Uterus (tissue), 4 donors: ENCODE results near the gene RTL1. TPM values are rescaled to one million over a fixed set of nuclear protein-coding genes. Genes with fewer than 3 reads are reported as not detected.
A peak's percentile ranks its signal among the peaks of the same experiment; 100 is the strongest.

ENCODE experiments used
- DNase-seq, 2 donors: peaks; one replicate each; pipeline ENCODE4 v3.0.0-alpha.2; 2019 to 2020
- H3K27ac ChIP-seq, 2 donors: fragments of 200-600 bp; sonication (generic); 1 replicate in 1 of 2; 2 replicates in 1 of 2; pipeline ENCODE4 v1.5.1; 2016 to 2018
- H3K27me3 ChIP-seq, 2 donors: fragments of 200-600 bp; sonication (generic); one replicate each; pipeline ENCODE4 v1.5.1; 2018 to 2019; ENCODE audit warnings: control low read depth in 1 of 2
- H3K36me3 ChIP-seq, 2 donors: fragments of 200-600 bp; sonication (generic); one replicate each; pipeline ENCODE4 v1.5.1; 2019; ENCODE audit warnings: control low read depth in 1 of 2
- H3K4me1 ChIP-seq, 2 donors: fragments of 200-600 bp; sonication (generic); one replicate each; pipeline ENCODE4 v1.5.1; 2018 to 2019; ENCODE audit warnings: control low read depth in 1 of 2
- H3K4me3 ChIP-seq, 2 donors: fragments of 200-600 bp; sonication (generic); 1 replicate in 1 of 2; 2 replicates in 1 of 2; pipeline ENCODE4 v1.5.1; 2018 to 2019; ENCODE audit warnings: mild to moderate bottlenecking in 1 of 2
- H3K9me3 ChIP-seq, 2 donors: fragments of 200-600 bp; sonication (generic); one replicate each; pipeline ENCODE4 v1.5.1; 2019; ENCODE audit warnings: control low read depth in 1 of 2
- CTCF ChIP-seq, 4 experiments: fragments of 200-600 bp in 2 of 4; fragments of 450-650 bp in 2 of 4; sonication (generic) in 2 of 4; IDR thresholded peaks; one replicate each; pipeline ENCODE4 v1.5.1; 2016 to 2019; ENCODE audit warnings: antibody characterized with exemption in 4 of 4, mild to moderate bottlenecking in 2 of 4, moderate library complexity in 1 of 4
- POLR2A ChIP-seq, 2 donors: fragments of 450-650 bp; IDR thresholded peaks; one replicate each; pipeline ENCODE4 v1.6.1; 2016; ENCODE audit warnings: antibody characterized with exemption in 2 of 2, mild to moderate bottlenecking in 1 of 2, moderate library complexity in 1 of 2
- intact Hi-C: fragments of 100-400 bp; cut with DNase I; formaldehyde crosslinking; loops from one replicate; pipeline ENCODE4 v1.15.1; 2023; ENCODE audit warnings: low total_unique reads
- total RNA-seq, 4 donors: library from RNA; depleted of rRNA in 3 of 4; stranded (reverse); fragments of >200 nt in 3 of 4; gene quantifications; one replicate each; pipeline versions ENCODE4 v1.1.0 to v1.2.4, GENCODE V29; 2014 to 2023
- donor health status: DM: yes; HTN: yes; CAD: no.

The RTL1 gene
- total RNA-seq, 4 donors from 2014 or later: 0.21 TPM; not detected in 3

- Histone ChIP-seq H3K4me1 (peaks cover 0 to 13% of the 10 kb centered on the region in 2 donors), H3K27me3 (no peaks in the 10 kb centered on the region), H3K4me3 (no peak overlapping the region), H3K27ac (no peak overlapping the region), H3K9me3 (no peaks in the 10 kb centered on the region), H3K36me3 (no peaks in the 10 kb centered on the region)
- no peak for DNase-seq
- TF ChIP-seq POLR2A (IDR thresholded peaks at IDR 0.05) (no peak), CTCF (IDR thresholded peaks at IDR 0.05) (no peak)
- intact Hi-C loops: no loop called here
These were observed 1.9 kb downstream of the RTL1 start for GRCh38 chr14:100901391-100902183.

GRCh38 chr14:100900837-100901390, 2.6 kb downstream of the RTL1 start:
- Histone ChIP-seq H3K27ac (no peak overlapping the region), H3K4me1 (peaks cover 0 to 13% of the 10 kb centered on the region in 2 donors), H3K27me3 (no peaks in the 10 kb centered on the region), H3K9me3 (no peaks in the 10 kb centered on the region), H3K4me3 (no peak overlapping the region), H3K36me3 (no peaks in the 10 kb centered on the region)
- TF ChIP-seq CTCF (IDR thresholded peaks at IDR 0.05): peak in 3 of 4 experiments; percentile 10 to 29 (median 15)
- no peak for TF ChIP-seq POLR2A (IDR thresholded peaks at IDR 0.05)
- intact Hi-C loops: no loop called here
- no peak for DNase-seq

DNA sequence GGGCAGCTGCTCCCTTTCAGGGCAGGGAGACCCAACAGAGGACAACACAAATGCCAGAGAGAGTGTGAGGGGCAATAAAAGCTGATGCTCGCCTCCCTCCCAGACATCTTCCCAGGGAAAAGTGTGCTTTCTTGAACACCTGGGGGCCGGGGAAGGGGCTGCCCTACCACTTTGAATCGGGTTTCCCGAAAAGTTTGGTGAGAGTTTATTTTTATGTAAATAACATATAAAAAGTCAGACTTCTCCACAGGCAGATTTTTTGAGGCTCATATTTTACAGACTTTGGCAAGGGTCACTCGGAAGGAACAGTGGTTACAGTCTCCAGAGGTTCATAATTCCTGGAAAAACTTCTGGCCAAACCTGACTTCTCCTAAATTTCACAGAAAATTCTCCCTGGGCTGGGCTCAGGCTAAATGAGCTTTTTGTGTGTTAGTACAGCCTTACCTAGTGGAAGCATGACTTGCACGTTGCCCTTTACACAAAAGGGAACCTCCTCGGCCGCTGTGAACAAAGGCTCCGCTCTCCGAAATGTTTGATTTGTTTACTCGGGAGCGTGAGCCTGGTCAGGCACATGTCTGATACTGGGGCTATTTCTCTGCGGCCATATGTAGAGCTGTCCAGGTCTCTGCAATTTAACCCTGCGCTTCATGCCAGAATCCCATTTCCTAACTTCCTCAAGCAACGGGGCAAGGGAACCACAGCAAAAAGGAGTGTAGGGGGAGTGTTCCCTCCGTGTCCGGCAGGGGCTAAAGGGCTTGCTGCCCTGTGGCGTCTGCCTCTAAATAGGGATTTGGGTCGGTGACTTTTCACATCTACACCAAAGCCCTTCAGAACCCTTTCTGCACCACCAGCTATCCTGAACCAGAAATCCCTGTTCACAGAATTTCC, 3.4 kb downstream of the RTL1 start:
- no peaks in the 10 kb centered on the region for H3K36me3 ChIP-seq
- H3K4me1 ChIP-seq: peaks cover 0 to 13% of the 10 kb centered on the region in 2 donors
- H3K27ac ChIP-seq: peak overlapping the region; percentile 34 to 73
- intact Hi-C loops: no loop called here
- no peaks in the 10 kb centered on the region for H3K9me3 ChIP-seq
- TF ChIP-seq POLR2A (IDR thresholded peaks at IDR 0.05) (no peak), CTCF (IDR thresholded peaks at IDR 0.05) (no peak)
- H3K4me3 ChIP-seq: no peak overlapping the region
- no peaks in the 10 kb centered on the region for H3K27me3 ChIP-seq
- no peak for DNase-seq

GRCh38 chr14:100898935-100899883, 4.3 kb downstream of the RTL1 start:
- no peak overlapping the region for H3K4me3 ChIP-seq
- no peaks in the 10 kb centered on the region for H3K9me3 ChIP-seq
- TF ChIP-seq POLR2A (IDR thresholded peaks at IDR 0.05): no peak
- no peak for TF ChIP-seq CTCF (IDR thresholded peaks at IDR 0.05)
- H3K4me1 ChIP-seq: peaks cover 0 to 13% of the 10 kb centered on the region in 2 donors
- intact Hi-C loops: no loop called here
- no peaks in the 10 kb centered on the region for H3K36me3 ChIP-seq
- no peak for DNase-seq
- H3K27ac ChIP-seq: peak overlapping the region; percentile 34 to 73
- no peaks in the 10 kb centered on the region for H3K27me3 ChIP-seq
